ENCODE data around the gene BIRC7. TPM values are rescaled to one million over a fixed set of nuclear protein-coding genes. Genes with fewer than 3 reads are reported as not detected.
A peak's percentile ranks its signal among the peaks of the same experiment; 100 is the strongest.

BIRC7 gene
- total RNA-seq, 1 donor from 2014 or later: 0.50 TPM

DNA sequence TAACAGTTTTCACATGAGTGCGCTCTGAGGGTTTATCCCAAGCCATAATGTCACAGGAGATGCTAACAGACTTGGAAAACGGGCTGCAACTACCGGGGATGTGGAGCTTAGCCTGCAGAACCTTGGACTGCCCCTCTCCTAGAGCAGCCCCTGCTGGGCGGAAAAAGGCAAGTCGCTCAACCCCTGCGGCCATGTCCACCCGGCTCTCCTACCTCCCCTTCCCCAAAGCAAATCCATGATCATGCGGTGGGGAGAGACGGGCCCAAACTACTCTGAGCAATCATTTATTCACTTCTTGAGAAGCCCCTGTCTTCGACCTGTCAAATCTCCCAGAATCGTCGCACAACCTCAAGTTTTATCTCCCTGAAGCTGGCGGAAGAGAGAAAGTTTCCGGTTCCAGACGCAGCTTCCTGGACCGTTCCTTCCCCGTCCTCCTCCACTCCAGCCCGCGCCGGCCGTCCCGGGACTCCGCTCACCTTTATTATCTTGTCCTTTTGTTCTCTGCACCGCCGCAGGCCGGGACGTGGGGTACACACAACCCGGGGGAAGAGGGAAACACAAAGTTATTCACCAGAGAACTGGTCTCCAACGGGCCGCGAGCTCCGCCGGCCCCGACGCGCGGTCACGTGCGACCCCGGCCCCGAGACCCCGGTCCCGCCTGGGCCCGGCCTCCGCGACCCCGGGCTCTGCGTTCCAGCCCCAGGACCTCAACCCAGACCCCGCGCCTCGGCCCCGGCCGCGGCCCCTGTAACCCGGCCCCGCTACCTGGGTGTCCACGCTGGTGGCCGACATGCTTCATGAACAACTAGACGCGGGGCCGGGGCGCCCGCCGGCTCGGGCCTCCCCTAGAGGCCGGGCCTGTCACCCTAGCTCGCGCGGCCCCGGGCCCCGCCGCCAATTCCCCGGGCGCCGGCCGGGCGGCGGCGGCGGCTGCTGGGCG is 20.3 kb upstream of the BIRC7 start:
- TF ChIP-seq, protein P1, sequence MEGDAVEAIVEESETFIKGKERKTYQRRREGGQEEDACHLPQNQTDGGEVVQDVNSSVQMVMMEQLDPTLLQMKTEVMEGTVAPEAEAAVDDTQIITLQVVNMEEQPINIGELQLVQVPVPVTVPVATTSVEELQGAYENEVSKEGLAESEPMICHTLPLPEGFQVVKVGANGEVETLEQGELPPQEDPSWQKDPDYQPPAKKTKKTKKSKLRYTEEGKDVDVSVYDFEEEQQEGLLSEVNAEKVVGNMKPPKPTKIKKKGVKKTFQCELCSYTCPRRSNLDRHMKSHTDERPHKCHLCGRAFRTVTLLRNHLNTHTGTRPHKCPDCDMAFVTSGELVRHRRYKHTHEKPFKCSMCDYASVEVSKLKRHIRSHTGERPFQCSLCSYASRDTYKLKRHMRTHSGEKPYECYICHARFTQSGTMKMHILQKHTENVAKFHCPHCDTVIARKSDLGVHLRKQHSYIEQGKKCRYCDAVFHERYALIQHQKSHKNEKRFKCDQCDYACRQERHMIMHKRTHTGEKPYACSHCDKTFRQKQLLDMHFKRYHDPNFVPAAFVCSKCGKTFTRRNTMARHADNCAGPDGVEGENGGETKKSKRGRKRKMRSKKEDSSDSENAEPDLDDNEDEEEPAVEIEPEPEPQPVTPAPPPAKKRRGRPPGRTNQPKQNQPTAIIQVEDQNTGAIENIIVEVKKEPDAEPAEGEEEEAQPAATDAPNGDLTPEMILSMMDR (IDR thresholded peaks at IDR 0.05): peak; percentile 77
- peaks cover 10% of the 10 kb centered on the region for H3K36me3 Mint-ChIP-seq (ENCODE audit: low read depth)
- H3K27ac Mint-ChIP-seq (ENCODE audit: unreplicated experiment): peak overlapping the region; percentile 94
- peak overlapping the region; percentile 98 for H3K4me3 Mint-ChIP-seq (ENCODE audit: unreplicated experiment)
- H3K9me3 Mint-ChIP-seq (ENCODE audit: low read depth): no peaks in the 10 kb centered on the region
- DNase-seq (ENCODE audit: low spot score): no peak
- H3K27me3 Mint-ChIP-seq (ENCODE audit: low read depth): peaks cover 5% of the 10 kb centered on the region
- peaks cover 46% of the 10 kb centered on the region for H3K4me1 Mint-ChIP-seq (ENCODE audit: low read depth)

DNA sequence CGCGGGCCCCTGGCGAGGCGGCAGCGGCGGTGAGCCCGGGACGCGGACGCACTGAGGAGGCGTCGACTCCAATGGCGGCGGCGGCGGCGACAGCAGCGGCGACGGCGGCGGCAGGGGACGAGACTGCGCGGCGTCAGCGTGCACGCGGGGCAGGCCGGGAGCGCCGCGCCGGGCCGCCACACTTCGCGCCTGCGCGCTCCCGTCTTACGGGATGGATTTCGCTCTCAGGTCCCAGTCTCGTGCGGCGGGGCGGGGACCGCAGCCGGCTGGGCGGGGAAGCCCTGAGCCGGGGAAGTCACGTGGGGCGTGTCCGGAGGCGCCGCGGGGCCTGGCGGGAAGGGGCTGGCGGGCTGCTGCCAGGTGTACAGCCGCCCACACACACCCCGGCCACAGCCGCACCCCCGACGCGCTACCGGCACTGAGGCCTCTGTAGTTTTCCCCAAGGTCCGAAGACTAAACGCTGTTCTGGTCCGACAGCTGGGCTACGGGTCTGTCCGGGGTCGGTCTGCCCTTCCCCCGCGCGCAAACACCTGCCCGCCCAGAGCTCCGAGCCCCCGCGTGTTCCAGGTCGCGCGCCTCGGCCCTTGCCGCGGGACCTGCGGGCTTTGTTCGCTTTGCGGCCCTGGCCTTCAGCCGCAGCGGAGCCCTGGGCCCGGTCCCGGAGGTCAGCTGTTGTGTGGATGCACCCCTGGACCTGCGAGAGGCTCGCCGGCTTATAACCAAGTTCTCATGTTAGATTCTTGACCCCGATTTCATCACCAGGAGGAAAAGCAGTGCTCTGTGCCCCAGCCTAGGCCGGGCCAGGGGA is 19.5 kb upstream of the BIRC7 start, which contains the start of gene YTHDF1:
TSS of gene YTHDF1 (minus strand) at position 91 of the 808 bp plus-strand sequence. CDS start 239 bp downstream, outside the sequence.
- no peak for DNase-seq (ENCODE audit: low spot score)
- TF ChIP-seq, protein P1 (IDR thresholded peaks at IDR 0.05): no peak
- Mint-ChIP-seq H3K4me1 (ENCODE audit: low read depth) (peaks cover 41% of the 10 kb centered on the region), H3K27me3 (ENCODE audit: low read depth) (peaks cover 10% of the 10 kb centered on the region), H3K9me3 (ENCODE audit: low read depth) (no peaks in the 10 kb centered on the region), H3K27ac (ENCODE audit: unreplicated experiment) (peak within 1 kb of the TSS; percentile 94), H3K4me3 (ENCODE audit: unreplicated experiment) (peak within 1 kb of the TSS; percentile 98), H3K36me3 (ENCODE audit: low read depth) (peaks cover 8% of the 10 kb centered on the region)

DNA sequence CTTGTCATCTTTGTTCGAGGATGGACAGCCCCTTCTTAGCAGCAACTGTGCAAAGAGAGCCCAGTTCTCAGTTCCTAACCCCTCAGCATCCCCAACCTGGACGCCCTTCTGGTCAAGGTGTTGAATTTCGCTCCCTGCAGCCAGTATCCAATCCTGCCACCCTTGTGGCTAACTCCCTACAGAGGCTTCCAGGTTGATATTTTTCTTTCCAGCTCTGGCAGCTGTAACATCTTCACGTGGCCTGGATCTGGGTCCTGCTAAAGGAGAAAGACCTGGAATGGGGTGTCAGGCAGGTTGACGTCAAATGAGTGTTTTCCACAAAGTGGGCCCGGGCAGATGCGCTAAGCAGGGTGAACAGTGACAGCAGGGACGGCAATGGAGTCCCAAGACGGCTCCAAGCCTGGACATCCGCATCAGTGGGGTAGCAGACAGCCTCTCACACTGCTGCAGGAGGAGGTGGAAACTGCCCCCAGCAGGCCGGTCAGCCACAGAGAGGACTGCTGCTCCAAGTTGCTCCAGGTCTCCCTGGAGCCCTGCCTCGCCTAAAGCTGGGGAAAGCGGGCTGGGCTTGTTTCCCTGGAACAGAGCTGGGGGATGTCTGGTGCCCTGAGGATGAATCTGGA is 18.7 kb upstream of the BIRC7 start:
- Mint-ChIP-seq H3K27me3 (ENCODE audit: low read depth) (peaks cover 10% of the 10 kb centered on the region), H3K4me1 (ENCODE audit: low read depth) (peaks cover 39% of the 10 kb centered on the region), H3K9me3 (ENCODE audit: low read depth) (no peaks in the 10 kb centered on the region), H3K4me3 (ENCODE audit: unreplicated experiment) (peak overlapping the region; percentile 77), H3K27ac (ENCODE audit: unreplicated experiment) (peak overlapping the region; percentile 76), H3K36me3 (ENCODE audit: low read depth) (peaks cover 7% of the 10 kb centered on the region)
- no peak for DNase-seq (ENCODE audit: low spot score)
- TF ChIP-seq, protein P1 (IDR thresholded peaks at IDR 0.05): no peak

DNA sequence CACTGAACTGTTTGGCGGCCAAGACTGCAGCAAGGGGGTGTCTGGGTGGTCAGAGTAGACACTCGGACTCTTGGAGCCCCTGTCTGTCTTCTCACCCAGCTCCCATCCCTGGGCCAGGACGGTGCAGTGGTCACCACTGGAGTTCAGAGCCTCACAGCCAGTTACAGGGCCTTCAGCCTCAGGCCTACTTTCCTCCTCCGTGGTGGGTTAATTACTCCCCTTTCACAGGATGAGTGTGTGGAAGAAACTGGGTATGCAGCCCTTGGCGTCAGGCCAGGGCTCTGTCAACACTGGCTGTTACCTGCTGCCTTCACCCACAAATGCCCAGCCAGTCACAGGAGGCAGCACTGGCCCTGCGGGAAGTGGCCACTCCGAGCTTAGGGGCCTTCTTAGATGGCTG is 18.0 kb upstream of the BIRC7 start:
- H3K27ac Mint-ChIP-seq (ENCODE audit: unreplicated experiment): no peak overlapping the region
- no peak overlapping the region for H3K4me3 Mint-ChIP-seq (ENCODE audit: unreplicated experiment)
- H3K9me3 Mint-ChIP-seq (ENCODE audit: low read depth): no peaks in the 10 kb centered on the region
- peaks cover 31% of the 10 kb centered on the region for H3K4me1 Mint-ChIP-seq (ENCODE audit: low read depth)
- peaks cover 4% of the 10 kb centered on the region for H3K36me3 Mint-ChIP-seq (ENCODE audit: low read depth)
- TF ChIP-seq, protein P1 (IDR thresholded peaks at IDR 0.05): no peak
- peaks cover 10% of the 10 kb centered on the region for H3K27me3 Mint-ChIP-seq (ENCODE audit: low read depth)
- no peak for DNase-seq (ENCODE audit: low spot score)

Measured in chondrocyte (in vitro differentiated cells).